HEK293T (cell line): Measurements from ENCODE around the gene ITM2B.

Source experiments
- CTCF ChIA-PET: fragments of 350-600 bp; formaldehyde crosslinking; extraction: SDS; loops from one replicate; lab custom pipeline; 2021; ENCODE audit warnings: antibody characterized with exemption, inconsistent platforms; lab: Yijun Ruan, JAX
- POLR2A ChIA-PET: fragments of 350-600 bp; formaldehyde crosslinking; extraction: SDS; loops from one replicate; lab custom pipeline; 2020; ENCODE audit warnings: antibody characterized with exemption, inconsistent platforms; lab: Yijun Ruan, JAX
- DNase-seq: peaks from one replicate; pipeline ENCODE4 v3.0.0; 2012; ENCODE audit warnings: mixed read lengths; ENCODE audit errors: extremely low spot score
- ARNT ChIP-seq: fragments of 450-650 bp; IDR thresholded peaks from 2 replicates; pipeline ENCODE4 v1.6.1; 2017; ENCODE audit warnings: mild to moderate bottlenecking
- BHLHE40 ChIP-seq: fragments of 450-650 bp; IDR thresholded peaks from 2 replicates; pipeline ENCODE4 v1.6.1; 2016; ENCODE audit warnings: mild to moderate bottlenecking, moderate library complexity, borderline replicate concordance
- CTBP1 ChIP-seq: fragments of 450-650 bp; IDR thresholded peaks from 2 replicates; pipeline ENCODE4 v1.6.1; 2016; ENCODE audit warnings: borderline replicate concordance
- ELF4 ChIP-seq: fragments of 450-650 bp; IDR thresholded peaks from 2 replicates; pipeline ENCODE4 v1.6.1; 2017; ENCODE audit warnings: antibody characterized with exemption
- FOXA1 ChIP-seq: fragments of 450-650 bp; IDR thresholded peaks from 2 replicates; pipeline ENCODE4 v1.6.1; 2016; ENCODE audit warnings: mild to moderate bottlenecking
- FOXK2 ChIP-seq: fragments of 450-650 bp; IDR thresholded peaks from 2 replicates; pipeline ENCODE4 v1.6.1; 2016; ENCODE audit warnings: mild to moderate bottlenecking
- FOXM1 ChIP-seq: fragments of 450-650 bp; IDR thresholded peaks from 2 replicates; pipeline ENCODE4 v1.6.1; 2017; ENCODE audit warnings: mild to moderate bottlenecking, borderline replicate concordance
- HDGF ChIP-seq: fragments of 450-650 bp; IDR thresholded peaks from 2 replicates; pipeline ENCODE4 v1.6.1; 2017; ENCODE audit warnings: antibody characterized with exemption, borderline replicate concordance
- L3MBTL2 ChIP-seq: fragments of 450-650 bp; conservative IDR thresholded peaks from 2 replicates; pipeline ENCODE4 v1.6.1; 2016; ENCODE audit warnings: mild to moderate bottlenecking
- LEF1 ChIP-seq: fragments of 450-650 bp; IDR thresholded peaks from 2 replicates; pipeline ENCODE4 v1.6.1; 2017; ENCODE audit warnings: mild to moderate bottlenecking, borderline replicate concordance
- NFRKB ChIP-seq: fragments of 450-650 bp; IDR thresholded peaks from 2 replicates; pipeline ENCODE4 v1.6.1; 2016; ENCODE audit warnings: mild to moderate bottlenecking, moderate library complexity
- SP1 ChIP-seq: fragments of 450-650 bp; IDR thresholded peaks from 2 replicates; pipeline ENCODE4 v1.6.1; 2017
- SUZ12 ChIP-seq: fragments of 450-650 bp; IDR thresholded peaks from 2 replicates; pipeline ENCODE4 v1.6.1; 2016; ENCODE audit warnings: mild to moderate bottlenecking
- TARDBP ChIP-seq: fragments of 450-650 bp; IDR thresholded peaks from 2 replicates; pipeline ENCODE4 v1.6.1; 2016
- ZNF384 ChIP-seq: fragments of 450-650 bp; IDR thresholded peaks from 2 replicates; pipeline ENCODE4 v1.6.1; 2016
- TF ChIP-seq, protein P1 (sequence below): fragments of 450-650 bp; IDR thresholded peaks from 2 replicates; pipeline ENCODE4 v1.6.1; 2016

Gene ITM2B

GRCh38 chr13:48275507-48275906 lies 42.5 kb downstream of the ITM2B start:
- TF ChIP-seq FOXA1 (no peak), CTBP1 (no peak), LEF1 (no peak), TARDBP (no peak)
- no peak for DNase-seq
- CTCF ChIA-PET = no interaction called here
- POLR2A ChIA-PET = no interaction called here

- POLR2A ChIA-PET = no interaction called here
- CTCF ChIA-PET = no interaction called here
- TF ChIP-seq FOXM1 (no peak), FOXA1 (no peak), NFRKB (no peak), BHLHE40 (no peak), CTBP1 (no peak), ZNF384 (no peak), L3MBTL2 (no peak), SP1 (no peak), TARDBP (no peak)
- TF ChIP-seq, protein P1, sequence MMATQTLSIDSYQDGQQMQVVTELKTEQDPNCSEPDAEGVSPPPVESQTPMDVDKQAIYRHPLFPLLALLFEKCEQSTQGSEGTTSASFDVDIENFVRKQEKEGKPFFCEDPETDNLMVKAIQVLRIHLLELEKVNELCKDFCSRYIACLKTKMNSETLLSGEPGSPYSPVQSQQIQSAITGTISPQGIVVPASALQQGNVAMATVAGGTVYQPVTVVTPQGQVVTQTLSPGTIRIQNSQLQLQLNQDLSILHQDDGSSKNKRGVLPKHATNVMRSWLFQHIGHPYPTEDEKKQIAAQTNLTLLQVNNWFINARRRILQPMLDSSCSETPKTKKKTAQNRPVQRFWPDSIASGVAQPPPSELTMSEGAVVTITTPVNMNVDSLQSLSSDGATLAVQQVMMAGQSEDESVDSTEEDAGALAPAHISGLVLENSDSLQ = no peak
- no peak for DNase-seq
These were observed 45.8 kb downstream of the ITM2B start for GRCh38 chr13:48278806-48279205.

DNA sequence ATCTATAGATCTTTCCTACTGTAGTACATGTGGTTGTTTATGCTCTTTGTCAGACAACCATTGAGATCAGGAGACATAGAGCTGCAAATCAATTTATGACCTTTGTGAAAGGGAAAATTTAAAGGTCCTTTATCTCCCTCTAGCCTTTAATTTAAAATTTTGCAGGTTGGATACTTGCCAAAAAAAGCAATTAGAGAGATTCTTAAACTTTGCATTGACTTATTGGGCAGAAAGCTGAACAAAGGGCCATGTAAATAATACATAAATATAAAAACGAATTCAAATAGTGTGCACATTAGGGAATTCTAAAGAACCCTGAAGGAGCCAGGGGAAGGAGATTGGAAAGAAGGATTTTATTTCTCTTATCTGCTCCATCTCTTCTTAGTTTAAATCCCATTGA lies 48.5 kb downstream of the ITM2B start:
- DNase-seq = no peak
- TF ChIP-seq ELF4 (no peak), ZNF384 (no peak), CTBP1 (no peak), BHLHE40 (no peak), SUZ12 (no peak)
- TF ChIP-seq, protein P1 = no peak
- POLR2A ChIA-PET = no interaction called here
- CTCF ChIA-PET = no interaction called here

- DNase-seq = no peak
- ChIA-PET CTCF (no interaction called here), POLR2A (no interaction called here)
- no peak for TF ChIP-seq L3MBTL2
- TF ChIP-seq NFRKB = no peak
- TF ChIP-seq LEF1 = no peak
- no peak for TF ChIP-seq SUZ12
- TF ChIP-seq FOXK2 = no peak
These were observed 58.7 kb downstream of the ITM2B start for GRCh38 chr13:48291730-48292129.

DNA sequence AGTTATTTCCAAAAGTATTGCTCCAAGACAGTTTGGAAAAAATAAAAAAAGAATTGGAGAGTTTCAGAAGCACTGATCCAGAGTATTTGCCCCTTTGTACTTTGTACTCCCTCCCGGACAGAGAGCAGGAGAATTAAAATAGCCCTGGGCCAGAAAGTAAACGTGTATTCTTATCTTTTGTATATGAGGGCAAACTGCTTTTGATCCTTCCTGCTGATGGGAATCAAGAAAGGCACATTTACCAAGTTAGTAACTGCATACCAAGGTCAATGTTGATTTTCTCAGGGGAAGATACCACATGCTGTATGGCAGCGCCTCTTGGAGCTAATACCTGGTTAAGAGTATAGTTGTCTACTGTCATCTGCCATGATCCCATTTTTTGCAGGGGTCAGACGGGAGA lies 59.6 kb downstream of the ITM2B start:
- POLR2A ChIA-PET = no interaction called here

DNA sequence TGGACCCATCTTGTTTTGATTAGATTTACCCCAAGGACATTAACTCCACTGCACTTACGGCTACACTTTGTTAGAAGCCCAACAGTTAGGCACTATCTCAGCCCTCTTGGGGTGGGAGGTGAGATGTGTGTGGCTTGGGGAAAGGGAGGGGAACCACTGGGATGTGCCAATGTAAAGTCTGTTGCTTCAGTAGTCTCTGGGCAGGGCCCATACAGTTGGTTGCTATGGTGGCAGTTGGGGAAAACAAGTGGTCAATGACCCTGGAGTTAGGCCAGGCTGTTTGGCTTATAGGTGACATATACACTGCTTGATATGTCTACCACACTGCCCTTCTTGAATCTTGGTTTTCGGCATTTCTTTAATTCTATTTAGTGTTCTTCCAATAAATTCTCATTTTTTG lies 61.6 kb downstream of the ITM2B start:
- POLR2A ChIA-PET = no interaction called here
- CTCF ChIA-PET = no interaction called here
- DNase-seq = no peak
- TF ChIP-seq LEF1 (no peak), NFRKB (no peak)

More for the DNA sequence above, 59.6 kb downstream of the ITM2B start:
- CTCF ChIA-PET = no interaction called here
- TF ChIP-seq BHLHE40 (no peak), FOXA1 (no peak), SP1 (no peak), L3MBTL2 (no peak), LEF1 (no peak), SUZ12 (no peak), HDGF (no peak), ZNF384 (no peak), ARNT (no peak), CTBP1 (no peak), NFRKB (no peak), FOXM1 (no peak), ELF4 (no peak), TARDBP (no peak), FOXK2 (no peak)
- TF ChIP-seq, protein P1 = no peak
- no peak for DNase-seq

GRCh38 chr13:48295271-48295670 lies 62.3 kb downstream of the ITM2B start:
- TF ChIP-seq, protein P1 = no peak
- no peak for TF ChIP-seq HDGF
- TF ChIP-seq SP1 = no peak
- TF ChIP-seq FOXA1 = no peak
- no peak for TF ChIP-seq FOXK2
- no peak for TF ChIP-seq LEF1
- TF ChIP-seq NFRKB = no peak
- TF ChIP-seq ZNF384 = no peak
- no peak for TF ChIP-seq L3MBTL2
- TF ChIP-seq TARDBP = no peak
- no peak for TF ChIP-seq ELF4
- no peak for TF ChIP-seq CTBP1
- TF ChIP-seq FOXM1 = no peak
- CTCF ChIA-PET = no interaction called here
- no peak for DNase-seq
- POLR2A ChIA-PET = no interaction called here
